Raji (cell line): ENCODE results near the gene GPX4.

Experiments
- POLR2A ChIP-seq: IDR thresholded peaks from 2 replicates; pipeline ENCODE4 v1.6.1; 2011; ENCODE audit warnings: low read depth, low read length, control low read depth; ENCODE audit not compliant: insufficient read depth

GPX4 gene

DNA sequence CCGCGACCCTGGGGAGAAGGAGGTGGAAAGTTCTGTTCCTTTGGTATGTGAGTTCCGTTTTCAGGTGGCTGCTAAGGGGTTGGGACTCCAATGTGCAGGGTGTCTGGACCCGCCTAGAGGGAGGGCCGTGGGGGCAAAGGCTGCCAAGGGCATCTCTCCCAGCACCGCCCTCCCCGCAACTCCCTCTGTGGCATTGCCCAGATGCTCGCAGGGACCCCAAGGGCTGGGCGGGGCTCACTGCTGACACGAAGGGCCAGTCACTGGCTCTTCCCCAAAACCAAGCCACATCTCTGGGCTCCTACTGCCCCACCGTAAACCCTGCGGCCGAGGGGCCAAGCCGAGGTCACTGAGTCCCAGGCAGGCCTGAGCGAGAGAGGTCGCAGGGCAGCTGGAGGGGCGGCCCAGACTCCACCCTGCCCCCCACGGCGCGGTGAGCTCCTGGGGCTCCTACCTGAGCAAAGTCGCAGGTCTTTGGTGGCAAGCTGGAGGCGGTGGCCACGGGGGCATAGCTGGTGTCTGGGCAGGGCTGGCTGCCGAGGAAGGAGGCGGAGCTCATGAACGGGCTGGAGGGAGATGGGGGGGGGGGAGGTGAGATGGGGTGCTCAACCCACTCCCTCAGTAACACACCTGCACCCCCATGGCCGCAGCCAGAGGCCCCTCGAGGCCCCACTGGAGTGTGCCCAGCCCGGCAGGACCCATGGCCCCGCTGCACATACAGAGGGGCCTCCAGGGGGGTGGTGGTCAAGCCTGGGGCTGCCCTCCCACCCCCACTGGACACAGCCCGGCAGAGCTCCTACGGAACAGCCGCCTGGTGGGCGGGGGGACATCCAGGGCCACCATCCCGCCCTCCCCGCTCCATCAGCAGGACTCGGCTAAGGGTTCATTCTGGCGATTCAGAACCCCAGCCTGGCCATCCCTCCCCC, 43.3 kb downstream of the GPX4 start:
- no peak for TF ChIP-seq POLR2A

DNA sequence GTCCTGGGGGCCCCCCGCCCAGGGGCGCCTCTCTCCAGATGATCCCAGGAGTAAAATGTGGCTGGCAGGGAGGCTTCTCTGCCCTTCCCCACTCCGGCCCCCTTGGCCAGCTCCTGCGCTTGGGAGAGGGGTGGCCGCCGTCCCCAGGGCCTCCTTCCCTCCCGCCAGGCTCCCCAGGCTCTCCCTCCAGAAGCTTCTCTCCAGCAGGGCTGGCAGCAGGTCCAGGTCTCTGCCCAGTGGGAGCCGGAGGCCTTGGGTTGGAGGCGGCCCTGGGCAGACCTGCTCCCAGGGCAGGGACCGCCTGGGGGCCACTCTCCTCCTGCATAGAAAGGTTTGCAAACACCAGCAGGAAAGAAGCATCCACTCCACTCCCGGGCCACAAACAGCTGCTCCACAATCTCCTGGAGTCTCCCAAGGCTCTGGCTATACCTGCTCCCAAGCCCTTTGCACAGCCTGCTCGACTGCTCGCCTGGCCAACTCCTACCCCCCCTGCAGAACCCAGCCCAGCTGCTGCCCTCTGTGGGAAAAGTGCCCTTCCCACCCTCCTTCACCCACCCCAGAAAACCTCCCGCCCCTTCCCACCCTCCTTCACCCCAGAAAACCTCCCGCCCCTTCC, 44.2 kb downstream of the GPX4 start:
- no peak for TF ChIP-seq POLR2A

DNA sequence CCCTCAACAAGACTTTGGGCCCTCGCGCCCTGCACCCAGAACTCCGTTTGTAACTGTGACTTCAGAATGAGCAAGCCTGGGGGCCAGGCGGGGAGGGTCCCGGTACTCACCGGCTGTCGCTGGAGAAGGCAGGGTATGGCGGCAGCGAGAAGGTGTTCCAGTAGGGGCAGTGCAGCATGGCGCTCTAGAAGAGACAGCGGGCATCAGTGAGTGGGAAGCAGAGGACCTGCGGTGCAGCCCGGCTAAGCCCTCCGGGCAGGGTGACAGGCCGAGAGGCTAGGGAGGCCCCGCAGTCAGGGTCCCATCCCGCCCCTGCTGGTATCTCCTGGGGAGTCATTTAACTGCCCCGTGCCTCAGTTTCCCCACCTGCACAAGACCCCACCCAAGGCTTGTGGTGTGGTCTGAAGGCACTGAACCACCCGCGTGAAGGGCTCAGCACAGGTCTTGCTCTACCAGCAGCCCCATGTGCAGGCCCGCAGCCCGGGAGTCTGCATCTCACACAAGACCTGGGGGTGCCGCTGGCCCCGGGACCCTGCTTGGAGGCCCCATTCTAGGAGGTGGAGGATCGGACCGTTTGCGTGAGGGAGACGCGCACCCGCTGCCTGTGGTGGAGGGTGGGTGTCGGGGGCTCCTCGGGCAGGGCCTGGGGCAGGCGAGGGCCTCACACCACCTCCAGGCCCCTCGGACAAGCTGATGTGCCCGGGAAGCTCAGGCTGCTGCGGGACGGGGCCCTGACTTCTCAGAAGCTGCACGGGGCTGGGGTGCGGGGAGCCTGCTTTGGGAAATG, 45.7 kb downstream of the GPX4 start:
- TF ChIP-seq POLR2A = no peak

DNA sequence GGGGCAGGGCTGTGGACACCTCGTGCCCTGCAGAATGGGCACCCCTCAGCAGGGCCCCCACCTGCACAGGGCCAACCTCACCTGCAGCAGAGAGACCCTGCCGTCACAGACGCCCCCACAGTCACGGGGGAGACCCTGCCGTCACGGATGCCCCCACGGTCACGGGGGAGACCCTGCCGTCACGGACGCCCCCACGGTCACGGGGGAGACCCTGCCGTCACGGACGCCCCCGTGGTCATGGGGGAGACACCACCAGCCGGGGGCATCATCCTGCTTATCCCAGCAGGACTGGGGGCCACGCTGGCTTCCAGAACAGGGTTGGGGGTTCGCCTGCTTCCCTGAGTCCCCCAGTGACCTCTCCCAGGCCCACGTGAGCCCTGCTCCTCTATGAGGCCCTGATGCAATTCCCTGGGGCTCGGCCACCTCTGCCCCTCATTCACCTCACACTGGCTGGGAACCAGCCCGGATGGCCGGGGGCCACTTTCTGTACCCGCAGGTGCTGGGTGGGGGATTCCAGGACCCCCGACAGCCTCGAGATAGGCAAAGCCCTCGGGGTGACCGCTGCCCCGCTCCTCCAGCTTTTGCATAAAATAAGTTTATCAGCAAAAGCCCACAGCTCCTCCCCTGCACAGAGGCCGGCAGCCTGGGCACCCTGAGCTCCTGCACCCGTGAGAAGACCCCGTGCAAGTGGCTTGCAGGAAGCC, 46.7 kb downstream of the GPX4 start:
- TF ChIP-seq POLR2A = no peak

DNA sequence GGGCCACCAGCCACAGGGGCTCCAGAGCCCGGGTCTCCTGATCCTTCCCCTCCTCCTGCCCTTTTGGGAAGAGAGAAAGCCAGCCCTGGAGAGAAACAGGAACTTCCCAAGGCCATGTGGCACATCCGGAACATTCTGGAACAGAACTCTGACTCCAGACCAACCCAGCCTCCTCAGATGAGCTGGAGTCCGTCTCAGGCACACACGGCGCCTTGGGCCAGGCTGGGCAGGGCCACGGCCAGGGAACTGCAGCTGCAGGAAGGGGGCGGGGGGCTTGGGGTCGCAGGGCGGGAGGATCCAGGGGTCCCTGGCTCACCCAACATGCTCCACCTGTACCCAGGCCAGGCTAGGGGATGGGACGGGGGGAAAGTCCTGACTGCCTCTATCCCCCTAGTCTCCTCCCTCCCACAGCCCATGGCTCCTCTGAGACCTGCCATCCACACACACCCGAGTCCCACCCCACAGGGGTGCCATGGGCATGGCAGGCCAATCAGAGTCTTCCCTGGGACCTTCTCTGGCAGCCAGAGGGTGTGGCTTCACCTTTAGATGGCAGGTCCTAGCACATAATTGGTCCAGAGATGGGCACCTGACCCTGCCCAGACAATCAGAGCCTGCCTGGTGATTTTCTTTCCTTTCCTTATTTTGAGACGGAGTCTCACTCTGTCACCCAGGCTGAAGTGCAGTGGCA, 47.4 kb downstream of the GPX4 start:
- no peak for TF ChIP-seq POLR2A

DNA sequence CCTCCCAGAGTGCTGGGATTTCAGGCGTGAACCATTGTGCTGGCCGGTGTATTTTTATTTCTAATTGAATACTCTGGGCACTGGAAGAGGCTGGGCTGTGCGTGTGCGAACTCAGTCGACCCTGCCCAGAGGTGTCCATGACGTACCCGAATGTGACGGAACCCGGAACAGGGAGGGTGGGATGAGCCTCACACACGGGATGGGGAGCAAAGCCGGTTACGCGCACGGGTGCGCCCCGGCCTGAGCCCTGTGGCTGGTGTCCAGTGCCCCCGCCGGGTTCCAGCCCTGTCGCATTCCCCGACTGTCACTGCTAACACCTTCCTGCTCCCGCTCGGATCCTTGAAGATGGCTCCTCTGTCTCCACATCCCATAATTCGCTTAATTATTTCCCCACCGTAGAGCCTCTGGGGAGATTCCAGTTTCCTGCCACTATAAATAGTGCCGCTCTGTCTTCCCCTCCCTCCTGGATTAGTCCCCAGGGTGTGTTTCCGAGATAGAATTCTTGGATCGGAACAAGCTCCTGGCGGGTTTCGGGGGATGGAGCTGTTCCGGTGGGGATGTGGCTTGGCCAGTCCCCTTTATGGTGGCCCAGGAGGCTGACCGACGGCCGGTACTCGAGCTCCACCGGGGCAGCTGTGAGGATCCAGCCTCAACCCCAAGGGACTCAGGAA, 48.3 kb downstream of the GPX4 start:
- no peak for TF ChIP-seq POLR2A

DNA sequence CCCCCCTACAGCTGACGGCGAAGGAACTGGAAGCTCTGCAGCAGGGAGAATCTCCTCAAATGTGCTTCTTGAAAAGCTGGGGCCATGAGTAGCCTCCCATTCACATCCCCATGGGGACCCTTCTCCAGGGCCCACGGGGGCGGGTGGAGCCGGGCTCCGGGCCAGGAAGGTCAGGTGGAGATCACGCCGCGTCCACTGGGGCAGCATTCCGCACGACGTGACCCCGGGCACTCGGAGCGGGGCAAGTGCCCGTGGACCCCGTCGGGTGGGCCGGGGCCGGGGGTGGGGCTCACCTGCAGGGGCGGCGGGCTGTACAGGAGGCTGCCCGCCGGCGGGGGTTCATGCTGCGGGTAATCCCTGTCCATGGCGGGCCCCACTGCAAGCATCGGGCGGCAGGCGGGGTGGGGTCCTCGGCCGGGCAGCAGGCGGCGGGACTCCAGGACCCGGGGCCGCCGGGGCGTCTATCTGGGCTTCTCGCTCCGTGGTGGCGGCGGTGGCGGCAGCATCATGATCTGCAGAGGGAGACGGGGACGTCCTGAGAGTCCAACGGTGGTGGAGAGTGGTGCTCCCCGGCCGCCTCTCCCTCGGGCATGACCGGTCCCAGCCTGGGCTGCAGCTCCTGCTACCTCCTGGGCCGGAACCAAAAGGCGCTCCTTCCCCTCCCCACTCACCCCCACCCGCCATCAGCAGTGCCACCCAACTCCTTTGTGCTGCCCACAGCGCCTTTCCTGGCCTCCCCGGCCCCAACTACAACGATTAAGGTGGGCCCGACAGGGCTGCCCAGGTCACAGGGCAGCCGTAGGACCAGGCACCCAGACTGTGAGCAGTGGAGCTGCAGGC, 50.3 kb downstream of the GPX4 start:
- TF ChIP-seq POLR2A = no peak

DNA sequence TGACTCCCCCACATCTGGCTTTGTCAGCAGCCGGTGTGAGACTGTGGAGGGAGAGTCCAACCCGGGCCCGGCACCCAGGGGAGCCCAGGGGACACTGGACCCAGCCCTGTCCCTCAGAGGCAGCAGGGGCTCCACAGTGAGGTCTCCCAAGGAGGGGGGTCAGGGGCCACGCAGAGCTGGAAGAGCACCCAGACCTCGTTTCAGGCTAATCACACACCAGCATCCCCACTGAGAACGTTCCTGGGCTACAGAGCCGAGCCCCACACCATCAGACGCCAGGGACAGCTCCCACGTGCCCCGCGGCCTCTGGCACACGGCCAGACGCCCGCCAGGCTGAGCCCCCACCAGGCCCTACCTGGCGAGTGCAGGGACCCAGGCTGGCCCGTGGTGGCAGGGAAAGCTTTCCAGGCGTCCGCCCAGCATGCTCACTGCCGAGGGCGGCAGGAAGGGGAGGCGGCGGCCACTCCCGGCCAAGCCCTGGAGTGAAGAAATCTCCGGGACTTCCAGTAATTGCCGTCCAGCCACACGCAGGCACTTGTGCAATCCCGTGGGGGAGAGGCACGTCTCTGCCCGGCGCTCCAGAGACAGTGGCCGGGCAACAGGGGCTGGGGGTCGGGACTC, 51.0 kb downstream of the GPX4 start:
- no peak for TF ChIP-seq POLR2A

DNA sequence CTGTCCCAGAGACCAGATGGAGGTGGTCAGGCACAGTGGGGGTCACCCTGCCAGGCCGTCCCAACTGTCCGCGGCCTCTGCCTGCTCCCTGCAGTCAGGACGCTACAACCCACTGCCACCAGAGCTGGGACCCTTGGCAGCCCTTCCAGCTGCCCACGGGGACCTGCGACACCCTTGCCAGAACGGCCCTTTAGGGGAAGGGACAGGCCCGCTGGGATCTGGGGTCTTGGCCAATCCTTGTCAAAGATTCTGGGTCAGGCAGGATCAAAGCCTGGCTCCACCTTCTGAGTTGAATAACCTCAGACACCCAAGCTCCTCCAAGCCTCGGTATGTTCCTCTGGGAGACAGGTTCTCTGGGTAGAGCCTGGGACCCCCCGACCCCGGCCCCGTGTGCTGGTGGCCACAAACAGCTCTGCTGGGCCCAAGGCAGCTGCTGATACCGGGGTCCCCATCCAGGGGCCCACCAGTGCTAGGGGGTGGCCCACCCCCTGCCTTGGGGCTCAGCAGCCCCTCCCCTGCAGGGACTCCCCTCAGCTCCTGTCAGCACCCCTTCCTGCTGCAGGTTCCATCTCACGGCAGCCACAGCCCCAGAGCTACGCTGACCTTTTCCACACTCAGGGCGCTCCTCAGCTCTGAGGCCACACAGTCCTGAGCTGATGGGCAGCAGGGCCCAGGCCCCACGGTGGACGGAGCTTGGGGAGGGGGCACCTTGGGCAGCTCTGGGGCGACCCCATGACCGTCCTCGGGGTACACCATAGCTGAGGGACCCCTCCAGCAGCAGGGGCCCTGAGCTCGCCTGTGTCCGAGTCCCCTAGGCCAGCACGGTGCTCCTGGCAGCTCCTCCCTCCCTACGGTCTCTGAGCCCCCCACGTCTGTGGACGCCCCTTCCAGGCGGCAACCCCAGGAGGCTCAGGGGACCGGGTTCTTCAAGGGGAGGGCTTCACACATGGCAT, 51.8 kb downstream of the GPX4 start:
- TF ChIP-seq POLR2A = no peak
